NCI-H524 (cell line): ENCODE results near the gene STPG1.

Experiments used
- DNase-seq, 2 experiments: peaks; one replicate each; lab custom pipeline; 2025; lab: John Stamatoyannopoulos, UW

Gene STPG1

DNA sequence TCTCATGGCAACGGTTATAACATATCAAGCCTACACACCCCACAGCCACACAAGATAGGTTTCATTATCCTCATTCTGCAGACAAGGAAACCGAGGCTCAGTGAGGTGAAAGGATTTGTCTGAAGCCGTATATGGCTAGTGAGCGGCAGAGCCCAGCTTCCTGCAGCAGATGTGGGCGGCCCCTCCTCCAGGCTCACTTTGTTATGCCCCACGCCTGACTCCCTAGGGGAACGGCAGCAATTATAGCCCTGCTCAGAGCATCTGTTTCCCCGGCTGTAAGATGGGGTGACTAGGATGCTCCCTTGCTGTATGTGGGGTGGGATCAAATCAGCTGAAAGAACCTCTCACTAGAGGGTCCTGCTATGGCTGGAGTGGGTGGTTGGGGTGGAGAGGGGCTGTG is 72.3 kb downstream of the STPG1 start:
- DNase-seq: peak; percentile 82 to 86

DNA sequence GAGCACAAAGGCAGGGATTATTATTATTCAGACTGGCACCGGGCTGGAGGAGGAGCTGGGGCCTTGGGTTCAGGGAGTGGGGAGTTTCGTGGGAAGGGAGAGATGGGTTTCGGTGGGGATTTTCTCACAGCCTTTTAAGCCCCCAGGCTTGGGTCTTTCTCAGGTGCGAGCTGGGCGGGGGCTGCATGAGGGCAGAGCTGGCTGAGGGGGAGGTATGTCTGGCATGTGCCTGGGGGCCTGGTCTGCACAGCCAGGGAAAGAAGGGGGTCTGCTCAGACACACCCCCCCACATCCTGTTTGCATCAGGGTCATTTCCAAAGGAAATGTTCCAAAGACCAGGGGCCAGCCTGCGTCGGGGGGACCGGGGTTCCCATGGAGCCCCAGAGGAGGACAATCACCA is 72.8 kb downstream of the STPG1 start:
- no peak for DNase-seq

- no peak for DNase-seq
Observed at GRCh38 chr1:24339996-24340395, 73.6 kb downstream of the STPG1 start.

GRCh38 chr1:24338447-24338846 is 75.1 kb downstream of the STPG1 start:
- no peak for DNase-seq

DNA sequence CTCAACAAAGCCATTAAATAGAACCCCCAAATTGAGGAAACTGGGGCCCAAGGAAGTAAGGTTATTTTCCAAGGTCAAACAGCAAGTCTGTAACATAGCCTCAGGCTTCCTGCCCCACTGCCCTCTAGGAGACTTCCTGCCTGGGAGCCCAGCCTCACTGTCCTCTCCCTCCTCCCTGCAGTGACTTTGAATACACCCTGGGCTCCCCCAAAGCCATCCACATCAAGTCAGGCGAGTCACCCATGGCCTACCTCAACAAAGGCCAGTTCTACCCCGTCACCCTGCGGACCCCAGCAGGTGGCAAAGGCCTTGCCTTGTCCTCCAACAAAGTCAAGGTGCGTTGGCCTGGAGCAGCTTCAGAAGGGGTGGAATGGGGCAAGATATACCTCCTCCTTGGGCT is 76.1 kb downstream of the STPG1 start:
- no peak for DNase-seq

GRCh38 chr1:24336075-24336474 is 77.5 kb downstream of the STPG1 start:
- no peak for DNase-seq

- no peak for DNase-seq
Observed at GRCh38 chr1:24331961-24332673, 81.5 kb downstream of the STPG1 start.

- no peak for DNase-seq
Observed at GRCh38 chr1:24329797-24330543, 83.6 kb downstream of the STPG1 start.

GRCh38 chr1:24329331-24329730 is 84.3 kb downstream of the STPG1 start:
- DNase-seq: no peak

DNA sequence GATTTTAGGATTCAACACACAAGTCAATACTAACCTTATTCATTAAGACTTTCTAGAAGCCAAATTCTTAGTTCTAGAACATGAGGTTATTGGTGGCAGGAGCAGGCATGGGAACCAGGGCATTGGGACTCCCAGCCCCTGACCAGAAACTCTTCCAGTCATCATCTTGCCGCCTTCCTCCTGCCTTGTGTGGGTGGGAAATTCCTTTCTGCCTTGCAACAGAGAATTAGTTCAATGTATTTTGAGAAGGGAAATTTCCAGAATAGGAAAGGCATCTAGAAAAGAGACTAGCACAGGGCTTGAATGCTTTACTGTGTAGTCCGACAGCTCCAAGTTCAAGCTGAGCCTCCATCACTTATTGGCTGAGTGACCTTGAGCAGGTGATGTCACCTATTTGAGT is 85.7 kb downstream of the STPG1 start:
- DNase-seq: no peak

DNA sequence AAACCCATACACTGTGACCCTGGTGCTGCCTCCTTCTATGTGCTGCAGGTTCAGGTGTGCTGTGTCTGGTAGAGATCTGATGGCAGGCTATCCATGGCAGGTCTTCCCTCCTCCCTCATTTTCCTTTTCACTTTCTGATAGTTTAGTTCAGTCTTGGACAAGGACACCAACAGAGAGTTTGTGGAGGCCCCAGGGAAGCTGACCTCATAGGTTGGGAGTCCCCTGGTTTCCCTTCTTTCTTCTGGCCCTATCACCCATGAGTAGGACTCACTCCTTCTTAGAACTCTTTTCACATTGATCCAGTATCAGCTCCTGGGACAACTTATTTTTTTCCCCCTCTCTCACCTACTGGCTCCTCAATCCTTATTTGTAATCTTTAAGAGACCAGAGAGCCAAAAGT is 86.1 kb downstream of the STPG1 start:
- DNase-seq: no peak

DNA sequence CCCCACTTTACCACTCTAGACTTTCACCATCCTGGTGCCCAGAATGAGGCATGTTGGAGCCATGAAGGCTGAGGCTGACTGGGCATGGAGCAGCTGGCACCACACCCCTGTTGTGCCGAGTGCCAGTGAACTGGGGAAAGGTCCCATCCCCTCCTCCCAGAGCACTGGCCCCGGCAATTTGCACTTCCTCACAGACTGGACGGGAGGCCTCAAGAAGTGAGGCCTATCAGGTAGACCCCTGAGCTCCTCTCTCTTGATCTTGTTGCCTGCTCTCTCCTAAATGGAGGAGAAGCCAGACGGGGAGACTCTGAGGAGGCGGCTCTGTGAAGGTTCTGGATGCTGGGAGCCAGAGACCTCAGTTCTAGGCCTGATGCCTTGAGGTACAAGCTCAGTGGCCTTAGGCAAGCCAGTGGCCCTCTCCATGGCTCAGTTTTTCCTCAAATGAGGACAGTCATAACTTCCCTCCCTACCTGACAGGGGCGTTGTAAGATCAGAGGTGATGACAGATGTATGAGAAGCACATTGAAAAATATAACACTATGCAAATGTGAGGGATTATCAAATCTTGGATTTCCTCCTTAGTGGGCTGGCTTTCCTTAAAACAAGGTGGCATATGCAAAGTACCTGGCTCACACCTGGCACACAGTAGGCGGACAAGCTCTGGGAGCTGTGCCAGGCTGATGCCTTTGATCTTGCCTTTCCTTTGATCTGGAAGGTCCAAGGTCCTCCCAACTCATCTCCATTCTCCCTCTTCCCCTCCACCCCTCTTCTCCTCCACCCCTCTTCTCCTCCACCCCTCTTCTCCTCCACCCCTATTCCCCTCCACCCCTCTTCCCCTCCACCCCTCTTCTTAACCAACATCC is 87.8 kb downstream of the STPG1 start:
- no peak for DNase-seq

DNA sequence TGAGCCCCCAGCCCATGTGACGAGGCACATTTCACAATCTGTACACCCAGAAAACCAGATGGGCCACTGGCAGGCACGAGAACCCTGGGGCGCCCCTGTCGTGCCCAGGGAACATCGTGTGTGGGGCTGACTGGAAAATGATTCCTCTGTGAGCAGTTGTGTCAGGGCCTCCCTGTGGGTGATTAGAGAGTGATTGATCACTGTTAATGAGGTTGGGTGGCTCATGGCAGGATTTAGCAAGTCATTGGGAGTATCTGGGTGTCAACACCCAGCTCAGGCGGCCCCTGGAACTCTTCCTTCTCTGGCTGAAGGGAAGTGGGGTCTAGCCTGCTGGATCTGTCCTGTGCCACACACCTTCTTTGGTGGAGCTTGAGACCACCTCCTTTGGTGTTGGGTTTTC is 88.7 kb downstream of the STPG1 start:
- no peak for DNase-seq

GRCh38 chr1:24323281-24323680 is 90.3 kb downstream of the STPG1 start:
- DNase-seq: no peak

- DNase-seq: no peak
Observed at GRCh38 chr1:24322470-24323177, 91.0 kb downstream of the STPG1 start.

- DNase-seq: no peak
Observed at GRCh38 chr1:24321697-24322469, 91.7 kb downstream of the STPG1 start.

DNA sequence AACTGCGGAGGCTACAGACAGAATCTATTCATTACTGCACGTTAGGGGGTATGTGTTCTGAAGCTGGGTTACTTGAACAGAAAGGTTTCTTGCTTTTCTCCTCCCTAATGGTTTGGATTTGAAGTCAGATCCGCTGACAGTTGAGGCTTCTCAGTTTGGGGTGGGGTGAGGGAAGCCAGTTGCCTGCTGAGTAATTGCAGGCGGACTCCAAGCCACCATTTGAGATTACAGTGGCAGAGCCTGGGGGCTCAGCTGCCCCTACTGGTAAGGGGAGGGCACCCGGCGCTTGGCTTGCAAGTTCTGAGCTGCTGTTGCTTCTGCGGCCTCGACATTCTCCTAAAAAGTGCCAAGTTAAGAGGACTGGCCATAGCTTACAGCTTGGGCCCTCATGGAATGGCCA is 92.5 kb downstream of the STPG1 start:
- DNase-seq: no peak

- DNase-seq: no peak
Observed at GRCh38 chr1:24319962-24320361, 93.6 kb downstream of the STPG1 start.

DNA sequence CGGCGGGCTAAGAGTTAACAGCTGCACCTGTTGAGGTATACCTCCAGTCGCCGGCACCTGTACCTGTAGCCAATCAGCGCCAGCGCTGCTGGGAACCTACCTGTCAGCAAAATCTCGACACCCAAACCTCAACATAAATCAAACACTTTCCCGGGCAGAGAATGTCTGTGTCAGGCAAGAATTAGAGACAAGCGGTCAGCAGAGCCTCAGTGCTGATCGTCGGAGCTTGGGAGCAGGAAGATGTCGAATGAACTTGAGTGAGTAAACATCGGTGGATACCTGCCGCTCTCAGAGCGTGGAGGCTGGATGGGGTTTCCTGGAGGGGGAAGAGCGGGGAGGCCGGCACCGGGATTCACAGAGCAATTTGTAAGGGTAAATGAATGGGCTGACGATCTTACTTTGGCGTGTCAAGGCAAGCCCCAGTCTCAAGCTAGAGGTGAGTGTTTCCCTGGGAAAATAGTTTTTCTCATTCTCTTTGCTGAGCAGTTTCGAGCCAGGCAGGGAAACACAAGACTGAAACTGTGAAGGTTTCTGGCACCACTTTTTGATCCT is 94.2 kb downstream of the STPG1 start, which contains the start of gene GRHL3:
Gene GRHL3, plus strand, starts transcription at position 46 of the 552 bp plus-strand sequence. Its CDS starts 195 bp downstream, at position 241.
- DNase-seq: no peak

- no peak for DNase-seq
Observed at GRCh38 chr1:24318615-24319311, 94.8 kb downstream of the STPG1 start.
